Spleen (tissue), 11 donors: ENCODE measurements around the gene MYOZ2. TPM values are rescaled to one million over a fixed set of nuclear protein-coding genes. Genes with fewer than 3 reads are reported as not detected.

Experiments used
- DNase-seq: peaks from one replicate; pipeline ENCODE4 v3.0.0-alpha.2; 2020
- H3K27ac ChIP-seq, 8 donors: fragments of 200-600 bp; sonication (generic) in 7 of 8; 1 replicate in 4 of 8; 2 replicates in 4 of 8; pipeline versions ENCODE4 v1.5.0 to v1.8.0; 2016 to 2021; ENCODE audit warnings: inconsistent platforms in 4 of 8, mild to moderate bottlenecking in 4 of 8, moderate library complexity in 1 of 8
- H3K27me3 ChIP-seq, 7 donors: fragments of 200-600 bp; sonication (generic) in 6 of 7; replicated peaks in 1 of 7; 1 replicate in 4 of 7; 2 replicates in 3 of 7; pipeline versions ENCODE4 v1.5.0 to v1.8.0; 2016 to 2021; ENCODE audit warnings: inconsistent platforms in 3 of 7, mild to moderate bottlenecking in 1 of 7
- H3K36me3 ChIP-seq, 6 donors: fragments of 200-600 bp; sonication (generic) in 5 of 6; 1 replicate in 4 of 6; 2 replicates in 2 of 6; pipeline versions ENCODE4 v1.5.0 to v1.8.0; 2016 to 2021; ENCODE audit warnings: inconsistent platforms in 2 of 6
- H3K4me1 ChIP-seq, 6 donors: fragments of 200-600 bp; sonication (generic) in 5 of 6; 1 replicate in 3 of 6; 2 replicates in 3 of 6; pipeline versions ENCODE4 v1.5.0 to v1.8.0; 2016 to 2021; ENCODE audit warnings: inconsistent platforms in 3 of 6
- H3K4me3 ChIP-seq, 8 donors: fragments of 200-600 bp; sonication (generic) in 7 of 8; 1 replicate in 4 of 8; 2 replicates in 4 of 8; pipeline versions ENCODE4 v1.5.0 to v1.8.0; 2016 to 2021; ENCODE audit warnings: inconsistent platforms in 4 of 8, mild to moderate bottlenecking in 4 of 8, moderate library complexity in 2 of 8
- H3K9me3 ChIP-seq, 8 donors: fragments of 200-600 bp; sonication (generic) in 7 of 8; 1 replicate in 4 of 8; 2 replicates in 4 of 8; pipeline versions ENCODE4 v1.5.0 to v1.8.0; 2016 to 2021; ENCODE audit warnings: inconsistent platforms in 4 of 8
- POLR2A ChIP-seq, 3 donors: fragments of 450-650 bp; IDR thresholded peaks; one replicate each; pipeline ENCODE4 v1.5.1; 2017; ENCODE audit warnings: antibody characterized with exemption in 3 of 3, mild to moderate bottlenecking in 1 of 3
- POLR2AphosphoS5 ChIP-seq, 3 donors: sonication (generic); formaldehyde crosslinking; IDR thresholded peaks; one replicate each; pipeline ENCODE4 v1.5.1; 2017; ENCODE audit warnings: antibody characterized with exemption in 3 of 3
- WGBS, 5 donors: extraction: QIAGEN DNeasy Blood & Tissue Kit in 3 of 5; methylation state at CpG; one replicate each; pipeline versions ENCODE4 v1.1.5 to v1.1.7; 2013 to 2018; 5-methylcytosine and 5-hydroxymethylcytosine counted together
- intact Hi-C: fragments of 100-400 bp; cut with DNase I; formaldehyde crosslinking; loops from one replicate; pipeline ENCODE4 v1.15.0; 2023; ENCODE audit warnings: low total_unique reads
- polyA plus RNA-seq, 3 donors: library from polyadenylated mRNA; stranded (reverse); fragments of 200-250 nt; gene quantifications; one replicate each; pipeline ENCODE4 v1.2.1, GENCODE V29; 2013
- total RNA-seq, 7 donors: library from RNA; depleted of rRNA in 3 of 7; stranded (reverse); fragments of >200 nt in 3 of 7; fragmentation: NEBNext Ultra II Directional in 4 of 7; extraction: Animal tissue kit (Norgen Biotek cat#: 25700) in 4 of 7; gene quantifications; one replicate each; pipeline versions ENCODE4 v1.1.0 to v1.2.1, GENCODE V29; 2016 to 2021
- TF ChIP-seq, protein P1 (sequence below), 11 experiments: fragments of 200-600 bp in 7 of 11; fragments of 450-650 bp in 4 of 11; sonication (generic) in 4 of 11; IDR thresholded peaks in 8 of 11; conservative IDR thresholded peaks in 3 of 11; 1 replicate in 7 of 11; 2 replicates in 4 of 11; pipeline versions ENCODE4 v1.4.0 to v1.8.0; 2016 to 2021; ENCODE audit warnings: antibody characterized with exemption in 11 of 11, inconsistent platforms in 4 of 11, mild to moderate bottlenecking in 1 of 11
- donor health status: healthy with polysubstance abuse.
- donor health status: DM: no; HTN: no; CAD: no; lungs with moderate emphysema.
- donor health status: DM: no; HTN: no; CAD: no.
- donor health status: Bipolar disorder and iron deficiency.
- donor health status: healthy.
- donor health status: DM: no; HTN: no; CAD: no.
- donor health status: DM: yes; HTN: yes; CAD: no.

Gene MYOZ2
- total and polyA plus RNA-seq, 10 donors, result 0.26 to 0.54 (median 0.41) TPM; not detected in 1

GRCh38 chr4:119212964-119213606 is 77.5 kb downstream of the MYOZ2 start:
- peaks cover 0 to 36% (median 15%) of the 10 kb centered on the region in 6 donors for H3K4me1 ChIP-seq
- intact Hi-C loops, result loop anchor here (5.0 to 10.0 kb wide), 2 partner anchors 89 to 168 kb away; a partner anchor contains a TSS
- peak overlapping the region; percentile 61 to 82 (median 70) for H3K4me3 ChIP-seq
- no peaks in the 10 kb centered on the region for H3K9me3 ChIP-seq
- no peaks in the 10 kb centered on the region for H3K27me3 ChIP-seq
- peak; percentile 94 for DNase-seq
- peaks cover 0 to 8% (median 0%) of the 10 kb centered on the region in 6 donors for H3K36me3 ChIP-seq
- no peak for TF ChIP-seq POLR2AphosphoS5 (IDR thresholded peaks at IDR 0.05)
- TF ChIP-seq POLR2A (IDR thresholded peaks at IDR 0.05), result no peak
- TF ChIP-seq, protein P1, sequence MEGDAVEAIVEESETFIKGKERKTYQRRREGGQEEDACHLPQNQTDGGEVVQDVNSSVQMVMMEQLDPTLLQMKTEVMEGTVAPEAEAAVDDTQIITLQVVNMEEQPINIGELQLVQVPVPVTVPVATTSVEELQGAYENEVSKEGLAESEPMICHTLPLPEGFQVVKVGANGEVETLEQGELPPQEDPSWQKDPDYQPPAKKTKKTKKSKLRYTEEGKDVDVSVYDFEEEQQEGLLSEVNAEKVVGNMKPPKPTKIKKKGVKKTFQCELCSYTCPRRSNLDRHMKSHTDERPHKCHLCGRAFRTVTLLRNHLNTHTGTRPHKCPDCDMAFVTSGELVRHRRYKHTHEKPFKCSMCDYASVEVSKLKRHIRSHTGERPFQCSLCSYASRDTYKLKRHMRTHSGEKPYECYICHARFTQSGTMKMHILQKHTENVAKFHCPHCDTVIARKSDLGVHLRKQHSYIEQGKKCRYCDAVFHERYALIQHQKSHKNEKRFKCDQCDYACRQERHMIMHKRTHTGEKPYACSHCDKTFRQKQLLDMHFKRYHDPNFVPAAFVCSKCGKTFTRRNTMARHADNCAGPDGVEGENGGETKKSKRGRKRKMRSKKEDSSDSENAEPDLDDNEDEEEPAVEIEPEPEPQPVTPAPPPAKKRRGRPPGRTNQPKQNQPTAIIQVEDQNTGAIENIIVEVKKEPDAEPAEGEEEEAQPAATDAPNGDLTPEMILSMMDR (IDR thresholded peaks at IDR 0.05 in 8 of 11, conservative IDR thresholded peaks at IDR 0.05 in 3 of 11), result peak in 1 of 11 experiments; percentile 35
- WGBS, 5 donors, result 0 to 1% (median 0%) methylated on average over 10 to 24 of the region's 24 CpGs
- peak overlapping the region; percentile 79 to 94 (median 90) for H3K27ac ChIP-seq

- Histone ChIP-seq H3K4me3 (no peak overlapping the region), H3K27me3 (no peaks in the 10 kb centered on the region), H3K4me1 (peaks cover 0 to 20% (median 12%) of the 10 kb centered on the region in 6 donors), H3K27ac (no peak overlapping the region), H3K9me3 (peaks cover 0 to 4% (median 0%) of the 10 kb centered on the region in 8 donors), H3K36me3 (peaks cover 0 to 39% (median 2%) of the 10 kb centered on the region in 6 donors)
- TF ChIP-seq POLR2A (IDR thresholded peaks at IDR 0.05) (no peak), POLR2AphosphoS5 (IDR thresholded peaks at IDR 0.05) (no peak)
- TF ChIP-seq, protein P1 (IDR thresholded peaks at IDR 0.05 in 8 of 11, conservative IDR thresholded peaks at IDR 0.05 in 3 of 11), result no peak
- intact Hi-C loops, result loop anchor here (10.0 kb wide), 1 partner anchor 173 kb away; no protein-coding TSS in a partner anchor
- WGBS, 5 donors, result 92 to 97% (median 97%) methylated on average over 1 of the region's 1 CpG
- no peak for DNase-seq
Measured at GRCh38 chr4:119218093-119218492, 82.5 kb downstream of the MYOZ2 start.

DNA sequence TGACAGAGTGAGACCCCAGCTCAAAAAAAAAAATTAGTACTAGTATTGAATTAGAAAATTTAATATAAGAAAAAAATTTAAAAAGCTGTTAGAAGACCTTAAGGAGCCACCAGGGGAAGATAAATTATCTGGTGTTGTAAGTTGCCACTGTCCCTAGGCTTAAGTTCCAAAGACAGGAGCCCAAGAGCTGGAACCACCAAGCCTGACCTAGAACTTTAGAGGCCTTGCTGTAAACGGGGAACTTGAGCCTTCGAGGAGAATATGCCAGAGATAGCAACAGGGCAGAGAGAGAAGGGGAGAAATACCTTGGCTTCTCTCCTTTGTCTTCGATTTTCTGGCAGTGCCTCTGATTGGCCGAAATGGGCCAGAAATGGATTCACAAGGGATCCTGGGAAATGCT is 85.8 kb downstream of the MYOZ2 start:
- H3K36me3 ChIP-seq, result peaks cover 0 to 40% (median 2%) of the 10 kb centered on the region in 6 donors
- TF ChIP-seq, protein P1 (IDR thresholded peaks at IDR 0.05 in 8 of 11, conservative IDR thresholded peaks at IDR 0.05 in 3 of 11), result no peak
- TF ChIP-seq POLR2A (IDR thresholded peaks at IDR 0.05), result no peak
- H3K9me3 ChIP-seq, result peaks cover 0 to 9% (median 0%) of the 10 kb centered on the region in 8 donors
- no peak overlapping the region for H3K4me3 ChIP-seq
- WGBS, 5 donors, result 80 to 93% (median 82%) methylated on average over 4 of the region's 4 CpGs
- no peaks in the 10 kb centered on the region for H3K27me3 ChIP-seq
- DNase-seq, result no peak
- no peak overlapping the region for H3K27ac ChIP-seq
- H3K4me1 ChIP-seq, result no peaks in the 10 kb centered on the region
- intact Hi-C loops, result no loop called here

DNA sequence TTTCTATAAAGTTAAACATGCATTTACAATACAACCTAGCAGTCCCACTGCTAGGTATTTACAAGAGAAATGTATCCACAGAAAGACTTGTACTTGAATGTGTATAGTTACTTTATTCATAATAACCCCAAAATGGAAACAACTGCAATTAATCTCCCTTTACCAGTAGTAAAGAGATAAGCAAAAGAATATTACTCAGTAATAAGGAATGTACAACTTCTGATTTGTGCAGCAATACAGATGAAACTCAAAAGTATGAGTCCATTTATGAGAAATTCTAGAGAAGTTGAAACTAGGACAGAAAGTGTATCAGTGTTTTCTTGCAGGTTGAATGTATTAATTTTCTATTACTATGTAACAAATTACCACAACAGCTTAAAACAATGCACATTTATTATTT is 92.1 kb downstream of the MYOZ2 start:
- Histone ChIP-seq H3K27ac (no peak overlapping the region), H3K4me3 (no peak overlapping the region), H3K4me1 (peaks cover 0 to 2% (median 0%) of the 10 kb centered on the region in 6 donors), H3K9me3 (peaks cover 0 to 5% (median 0%) of the 10 kb centered on the region in 8 donors), H3K27me3 (no peaks in the 10 kb centered on the region), H3K36me3 (peaks cover 0 to 11% (median 0%) of the 10 kb centered on the region in 6 donors)
- TF ChIP-seq, protein P1 (IDR thresholded peaks at IDR 0.05 in 8 of 11, conservative IDR thresholded peaks at IDR 0.05 in 3 of 11), result no peak
- no peak for TF ChIP-seq POLR2AphosphoS5 (IDR thresholded peaks at IDR 0.05)
- no peak for TF ChIP-seq POLR2A (IDR thresholded peaks at IDR 0.05)
- DNase-seq, result no peak
- intact Hi-C loops, result no loop called here
